Measurements from ENCODE around the gene ARL13A.
"Not testable (repeated sequence)": the region's sequence is repeated elsewhere in the genome, so short reads cannot be mapped to it uniquely, and the experiment has no call there.

ARL13A gene

DNA sequence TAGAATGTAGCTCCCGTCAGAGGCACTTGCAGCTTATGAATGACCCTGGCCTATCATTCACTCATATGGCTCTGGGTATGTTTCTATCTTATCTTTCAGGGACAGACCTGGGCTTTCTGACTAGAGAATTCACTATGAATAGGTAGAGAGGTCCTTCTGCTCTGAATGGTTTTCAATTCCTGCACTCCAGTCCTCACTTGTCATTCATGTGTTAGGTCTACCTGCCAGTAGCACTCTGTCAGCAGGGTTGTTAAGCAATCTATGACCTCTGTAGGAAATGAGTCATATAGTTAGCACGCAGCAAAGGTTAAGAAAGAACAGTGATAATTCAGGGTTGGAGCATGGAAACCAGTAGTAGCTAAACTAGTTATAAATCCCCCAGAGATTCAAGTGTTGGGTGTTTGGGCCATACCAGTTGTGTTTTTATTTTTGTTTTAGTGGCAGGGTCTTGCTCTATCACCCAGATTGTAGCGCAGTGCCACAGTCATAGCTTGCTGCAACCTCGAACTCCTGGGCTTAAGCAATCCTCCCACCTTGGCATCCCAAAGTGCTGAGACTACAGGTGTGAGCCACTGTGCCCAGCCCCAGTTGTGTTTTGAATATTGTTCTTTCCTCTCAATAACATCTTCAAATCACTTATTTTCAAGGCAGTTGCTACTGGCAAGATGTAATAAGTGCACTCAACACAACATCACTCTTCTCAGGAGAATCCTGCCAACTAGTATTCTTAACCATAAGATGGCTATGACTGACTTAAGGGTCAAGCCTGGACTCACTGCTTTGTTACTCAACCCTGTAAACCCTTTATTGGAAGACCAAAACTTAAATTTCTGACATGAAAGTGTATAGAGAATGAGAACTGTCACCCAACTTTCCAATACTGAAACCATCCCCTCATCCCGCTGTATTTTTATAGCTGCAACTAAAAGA is 25.1 kb downstream of the ARL13A start:
- DNase-seq, result no peak

DNA sequence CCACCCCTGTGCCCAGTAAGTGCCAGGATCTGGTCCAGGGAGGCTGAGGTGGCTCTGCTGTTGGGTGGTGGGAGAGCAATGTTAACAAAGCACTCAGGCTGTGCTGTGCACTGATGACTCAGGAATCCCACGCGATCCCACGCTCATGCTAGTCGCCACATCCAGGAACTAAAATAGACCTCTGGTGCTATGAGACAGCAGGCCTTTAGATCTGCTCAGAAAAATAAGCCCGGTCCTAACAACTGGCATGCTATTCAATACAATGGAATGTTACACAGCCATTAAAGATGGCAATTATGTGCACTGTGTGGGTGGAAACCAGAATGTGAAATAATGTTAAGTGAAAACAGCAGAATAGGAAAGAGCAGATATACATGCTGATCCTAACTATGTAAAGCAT is 26.0 kb downstream of the ARL13A start:
- DNase-seq, result no peak

DNA sequence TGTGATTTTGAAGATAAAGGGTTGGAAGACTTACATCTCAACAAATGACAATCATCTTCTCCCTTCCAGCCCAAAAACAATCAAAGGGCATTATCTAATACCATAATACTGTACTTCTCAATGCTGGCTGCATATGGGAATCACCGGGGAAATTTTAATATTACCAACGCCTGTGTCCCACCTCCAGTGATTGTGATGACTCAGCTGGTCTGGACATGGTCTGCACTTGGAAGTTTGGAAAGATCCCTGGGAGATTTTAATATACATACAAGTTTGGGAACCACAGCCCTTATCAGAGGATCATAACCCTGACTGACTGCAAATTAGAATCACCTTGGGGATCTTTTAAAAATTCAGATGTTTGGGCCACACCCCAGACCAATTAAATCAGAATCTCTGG is 29.9 kb downstream of the ARL13A start:
- no peak for DNase-seq

DNA sequence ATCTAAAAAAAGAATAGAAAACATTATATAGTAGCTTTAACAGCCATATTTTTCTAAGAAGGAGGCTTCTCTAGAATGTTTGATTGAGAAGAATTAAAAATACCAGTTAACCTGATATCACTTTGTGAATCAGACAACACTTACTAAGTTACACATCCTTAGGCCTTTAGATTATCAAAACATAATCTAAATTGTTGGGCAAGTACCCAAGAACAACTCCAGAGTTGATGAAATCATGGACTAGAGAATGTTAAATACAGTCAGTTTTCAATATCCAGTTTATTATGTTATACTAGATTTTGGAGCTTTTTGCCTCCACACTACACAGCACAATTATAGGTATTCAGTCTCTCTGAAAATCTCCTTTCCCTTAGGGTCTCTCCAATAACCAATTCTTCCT is 39.6 kb downstream of the ARL13A start:
- no peak for DNase-seq

DNA sequence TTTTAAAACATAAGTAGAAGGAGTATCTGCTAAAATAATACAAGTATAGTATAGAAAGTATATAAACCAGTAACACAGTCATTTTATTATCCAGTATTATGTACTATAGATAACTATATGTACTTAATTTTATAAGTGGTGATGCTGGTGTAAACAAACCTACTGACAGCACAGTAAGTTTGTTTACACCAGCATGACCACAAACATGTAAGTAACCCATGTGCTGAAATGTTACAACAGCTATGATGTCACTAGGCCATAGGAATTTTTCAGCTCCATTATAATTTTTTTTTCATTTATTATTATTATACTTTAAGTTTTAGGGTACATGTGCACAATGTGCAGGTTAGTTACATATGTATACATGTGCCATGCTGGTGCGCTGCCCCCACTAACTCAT is 42.5 kb downstream of the ARL13A start:
- DNase-seq, result not testable (repeated sequence)

DNA sequence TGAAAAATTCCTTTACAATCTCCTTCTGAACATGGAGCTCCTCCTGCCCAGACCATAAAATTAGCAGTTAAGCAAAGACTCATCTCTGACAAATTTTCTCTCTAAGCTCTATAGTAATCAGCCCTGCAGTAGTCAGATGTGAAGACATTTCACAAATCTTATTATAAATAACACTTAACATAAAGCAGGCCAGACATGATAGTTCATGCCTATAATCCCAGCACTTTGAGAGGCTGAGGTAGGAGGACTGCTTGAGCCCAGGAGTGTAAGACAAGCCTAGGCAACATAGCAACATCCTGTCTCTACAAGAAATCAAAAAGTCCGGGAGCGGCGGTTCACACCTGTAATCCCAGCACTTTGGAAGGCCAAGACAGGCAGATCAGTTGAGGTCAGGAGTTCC is 52.5 kb downstream of the ARL13A start:
- no peak for DNase-seq

DNA sequence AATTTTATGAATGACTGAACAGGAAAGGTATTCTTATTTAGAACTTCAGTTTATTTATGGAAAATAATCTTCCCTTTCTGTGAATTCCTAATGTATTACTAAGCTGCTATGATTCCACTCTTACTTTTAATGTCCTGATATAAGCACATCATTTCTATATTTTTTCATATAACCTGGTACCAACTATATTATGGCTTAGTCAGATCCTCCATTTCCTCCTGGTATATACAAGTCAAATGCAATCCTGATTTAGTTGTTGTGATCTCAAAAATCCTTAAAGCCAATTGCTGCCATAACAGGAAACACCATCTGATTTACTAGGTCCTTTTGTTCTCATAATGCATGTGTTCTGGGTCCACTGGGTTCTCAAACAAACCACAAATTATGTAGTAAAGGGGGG is 55.6 kb downstream of the ARL13A start:
- no peak for DNase-seq

DNA sequence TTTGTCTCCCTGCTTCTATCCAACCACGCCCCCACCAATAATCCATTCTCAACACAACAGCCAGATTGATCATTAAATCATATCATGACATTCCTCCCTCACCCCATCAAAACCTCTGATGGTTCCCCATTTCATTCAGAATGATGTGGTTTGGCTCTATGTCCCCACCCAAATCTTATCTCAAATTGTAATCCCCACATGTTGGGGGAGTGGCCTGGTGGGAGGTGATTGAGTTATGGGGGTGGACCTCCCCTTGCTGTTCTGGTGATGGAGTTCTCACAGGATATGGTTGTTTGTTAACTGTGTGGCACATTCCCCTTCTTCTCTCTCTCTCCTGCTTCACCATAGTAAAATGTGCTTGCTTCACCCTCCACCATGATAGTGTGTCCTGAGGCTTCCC is 59.1 kb downstream of the ARL13A start:
- no peak for DNase-seq

DNA sequence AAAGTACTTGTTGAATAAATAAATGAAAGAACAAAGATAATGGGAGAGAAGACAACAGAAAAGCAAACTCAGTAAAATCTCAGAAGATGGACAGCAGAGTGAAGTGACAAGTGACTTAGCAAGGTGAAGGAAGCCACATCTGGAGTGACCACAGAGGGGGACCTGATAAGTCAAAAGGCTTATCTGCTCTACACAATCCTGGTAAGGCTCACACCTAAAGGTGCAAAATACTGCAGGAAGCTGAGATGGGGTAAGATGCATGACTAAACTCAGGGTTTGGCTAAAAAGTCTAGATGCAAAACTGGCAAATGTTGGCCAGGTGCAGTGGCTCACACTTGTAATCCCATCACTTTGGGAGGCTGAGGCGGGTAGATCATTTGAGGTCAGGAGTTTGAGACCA is 60.2 kb downstream of the ARL13A start:
- no peak for DNase-seq

DNA sequence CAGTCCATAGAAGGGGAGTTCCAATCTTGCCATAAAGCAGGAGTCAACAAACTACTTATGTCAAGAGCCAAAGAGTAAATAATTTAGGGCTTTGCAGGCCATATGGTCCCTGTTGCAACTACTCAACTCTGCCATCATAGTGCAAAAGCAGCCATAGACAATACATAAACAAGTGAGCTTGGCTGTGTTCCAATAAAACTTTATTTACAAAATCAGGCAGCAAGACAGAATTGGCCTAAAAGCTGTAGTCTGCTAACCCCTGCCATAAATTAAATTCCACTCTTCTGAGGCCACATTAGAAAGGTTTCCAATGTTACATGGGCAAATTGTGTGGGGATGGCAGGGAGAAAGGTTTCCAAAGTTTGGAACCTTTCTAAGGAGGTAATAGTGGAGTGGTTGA is 67.7 kb downstream of the ARL13A start:
- no peak for DNase-seq

DNA sequence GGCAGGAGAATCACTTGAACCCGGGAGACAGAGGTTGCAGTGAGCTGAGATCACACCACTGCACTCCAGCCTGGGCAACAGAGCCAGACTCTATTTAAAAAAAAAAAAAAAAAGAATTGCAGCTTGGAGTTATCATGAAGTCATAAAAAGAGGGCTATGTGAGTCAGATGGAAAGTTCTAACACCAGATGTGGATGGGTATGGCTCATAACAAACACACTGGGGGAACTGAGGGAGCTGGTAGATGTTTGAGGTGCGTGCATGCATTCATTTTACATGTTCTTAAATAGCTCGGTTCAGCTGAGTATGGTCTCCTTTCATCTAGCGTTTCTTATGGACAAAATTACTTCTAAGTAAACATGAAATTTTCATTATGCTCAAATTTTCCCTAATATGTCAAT is 70.7 kb downstream of the ARL13A start:
- no peak for DNase-seq
